Immature natural killer cell (primary cell): ENCODE measurements around the gene MS4A4A. TPM values are rescaled to one million over a fixed set of nuclear protein-coding genes. Genes with fewer than 3 reads are reported as not detected.
"Not testable (repeated sequence)": the region's sequence is repeated elsewhere in the genome, so short reads cannot be mapped to it uniquely, and the experiment has no call there.

Source experiments
- DNase-seq, 3 donors: peaks; one replicate each; pipeline ENCODE4 v3.0.0; 2022; ENCODE audit warnings: mixed read lengths in 1 of 3
- H3K27ac Mint-ChIP-seq, 6 donors: one replicate each; pipeline ENCODE4 v1.8.0; 2020; ENCODE audit warnings: mixed read lengths in 6 of 6, mild to moderate bottlenecking in 5 of 6, inconsistent platforms in 4 of 6, moderate library complexity in 3 of 6
- H3K27me3 Mint-ChIP-seq, 3 donors: one replicate each; pipeline ENCODE4 v1.8.0; 2020 to 2021; ENCODE audit warnings: low read depth in 3 of 3, mild to moderate bottlenecking in 3 of 3, mixed read lengths in 3 of 3, moderate library complexity in 3 of 3, inconsistent platforms in 1 of 3
- H3K36me3 Mint-ChIP-seq, 3 donors: one replicate each; pipeline ENCODE4 v1.8.0; 2020; ENCODE audit warnings: mixed read lengths in 3 of 3, inconsistent platforms in 2 of 3, mild to moderate bottlenecking in 2 of 3
- H3K4me1 Mint-ChIP-seq, 2 donors: one replicate each; pipeline ENCODE4 v1.8.0; 2020; ENCODE audit warnings: inconsistent platforms in 2 of 2, mild to moderate bottlenecking in 2 of 2, mixed read lengths in 2 of 2, moderate library complexity in 1 of 2
- H3K4me3 Mint-ChIP-seq, 5 donors: one replicate each; pipeline ENCODE4 v1.8.0; 2020; ENCODE audit warnings: mild to moderate bottlenecking in 5 of 5, mixed read lengths in 5 of 5, inconsistent platforms in 3 of 5, moderate library complexity in 3 of 5
- H3K9me3 Mint-ChIP-seq, 6 donors: one replicate each; pipeline ENCODE4 v1.8.0; 2020; ENCODE audit warnings: mild to moderate bottlenecking in 6 of 6, mixed read lengths in 6 of 6, inconsistent platforms in 4 of 6, moderate library complexity in 3 of 6
- polyA plus RNA-seq, 3 donors: library from polyadenylated mRNA; unstranded; fragments of 300-500 nt; fragmentation: Illumina TruSeq; gene quantifications; one replicate each; pipeline ENCODE4 v1.2.3, GENCODE V29; 2021

Gene MS4A4A
- polyA plus RNA-seq, 3 donors from 2014 or later, result 0.15 to 3.5 (median 1.3) TPM

DNA sequence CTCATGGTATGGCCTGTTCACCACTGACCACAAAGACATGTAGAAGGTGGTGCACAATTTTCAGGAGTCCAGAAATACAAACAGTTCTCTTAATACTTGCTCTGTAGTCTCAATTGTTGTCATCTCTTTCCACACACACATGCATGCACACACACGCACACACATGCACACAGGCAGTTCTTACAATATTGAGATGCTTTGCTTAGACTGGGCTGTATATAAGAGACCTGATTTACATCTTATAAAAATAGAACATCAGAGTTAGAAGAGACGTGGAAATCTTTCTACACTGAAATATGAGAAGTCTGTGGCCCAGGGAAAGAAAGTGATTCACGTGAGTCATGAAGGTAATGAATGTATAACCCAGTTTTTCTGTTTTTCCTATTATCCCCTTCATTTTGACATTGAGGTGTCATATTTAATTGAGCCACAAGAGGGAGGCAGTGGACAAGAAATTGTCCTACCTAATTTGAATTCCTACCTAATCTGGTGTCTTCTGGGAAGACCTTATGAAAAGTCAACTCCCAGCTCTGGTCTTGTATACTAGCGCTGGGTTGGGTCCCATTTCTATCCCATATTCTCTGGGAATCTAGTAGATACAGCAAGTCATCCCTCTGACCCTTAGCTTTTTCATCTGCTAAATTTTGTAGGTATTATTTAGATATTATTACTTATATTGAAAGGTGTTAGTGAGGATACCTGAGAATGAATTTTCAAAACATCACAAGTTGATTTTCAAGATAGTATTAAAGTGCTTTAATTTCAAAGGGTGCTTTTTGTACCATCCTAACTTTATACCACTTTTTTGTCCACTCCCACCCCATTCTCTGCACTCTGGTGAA lies 14.9 kb upstream of the MS4A4A start:
- Mint-ChIP-seq H3K27ac (no peak overlapping the region), H3K4me3 (no peak overlapping the region), H3K36me3 (no peaks in the 10 kb centered on the region), H3K27me3 (peaks cover 0 to 6% (median 2%) of the 10 kb centered on the region in 3 donors), H3K4me1 (no peaks in the 10 kb centered on the region), H3K9me3 (no peaks in the 10 kb centered on the region)
- peak in 1 of 3 donors; percentile 6 for DNase-seq

DNA sequence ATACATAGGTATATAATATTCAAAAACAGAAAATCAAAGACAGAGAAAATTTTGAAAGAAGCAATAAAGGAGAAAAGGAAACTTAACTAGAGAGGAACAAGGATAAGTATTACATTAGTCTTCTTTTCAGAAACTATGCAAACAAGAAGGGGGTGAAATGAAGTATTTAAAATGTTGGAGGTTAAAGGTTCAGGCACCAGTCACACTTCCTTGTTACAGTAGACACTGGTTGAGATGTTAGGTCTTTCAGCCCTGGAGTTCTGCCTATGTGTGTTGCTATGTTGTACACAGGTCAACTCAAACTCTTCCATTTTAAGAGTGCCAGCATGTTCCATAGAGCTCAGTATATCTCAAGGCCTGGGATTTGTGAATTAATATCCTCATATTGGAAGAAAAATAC lies 6.0 kb upstream of the MS4A4A start:
- Mint-ChIP-seq H3K27ac (no peak overlapping the region), H3K27me3 (peaks cover 7 to 11% (median 7%) of the 10 kb centered on the region in 3 donors), H3K36me3 (no peaks in the 10 kb centered on the region), H3K4me3 (no peak overlapping the region), H3K9me3 (peaks cover 0 to 2% (median 0%) of the 10 kb centered on the region in 6 donors), H3K4me1 (no peaks in the 10 kb centered on the region)
- no peak for DNase-seq

DNA sequence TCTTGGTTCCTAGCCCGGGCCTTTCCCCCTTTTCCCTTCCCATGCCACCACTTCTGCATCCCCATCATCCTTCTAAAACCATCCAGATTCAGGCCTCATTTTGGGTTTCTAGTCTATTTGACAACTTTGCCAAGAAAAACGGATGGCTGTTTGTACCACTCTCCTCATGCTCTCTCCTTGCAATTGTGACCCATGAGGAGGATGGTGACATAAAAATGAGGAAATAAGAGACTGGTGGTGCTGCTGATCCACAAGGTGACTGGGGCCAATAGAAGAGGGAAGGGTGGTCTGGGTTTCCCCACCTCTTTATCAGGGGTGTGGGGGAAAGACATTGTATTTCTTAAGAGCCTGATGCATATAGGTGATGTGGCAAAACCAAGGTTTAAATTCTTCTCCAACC lies 1.0 kb downstream of the MS4A4A start:
- Mint-ChIP-seq H3K4me1 (no peaks in the 10 kb centered on the region), H3K4me3 (no peak overlapping the region), H3K27me3 (peaks cover 0 to 9% (median 2%) of the 10 kb centered on the region in 3 donors), H3K9me3 (no peaks in the 10 kb centered on the region), H3K27ac (no peak overlapping the region), H3K36me3 (no peaks in the 10 kb centered on the region)
- DNase-seq, result no peak

DNA sequence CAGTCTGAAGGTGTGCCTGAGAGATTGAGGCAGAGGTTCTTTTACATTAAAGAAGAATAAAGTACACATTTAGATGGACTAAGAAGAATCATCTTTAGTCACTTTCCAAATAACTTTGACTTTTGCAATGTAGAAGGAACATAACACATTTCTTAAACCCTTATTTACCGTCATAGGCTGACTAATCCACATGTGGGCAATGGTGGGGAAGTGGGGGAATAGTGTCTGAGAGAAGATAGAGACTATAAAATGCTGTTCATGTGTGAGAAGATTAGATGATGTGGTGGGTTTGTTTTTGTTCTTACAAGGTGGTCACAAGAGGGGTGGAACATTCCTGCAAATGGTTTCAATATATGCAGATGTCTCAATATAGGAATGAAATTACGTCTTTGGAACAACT lies 1.8 kb downstream of the MS4A4A start:
- Mint-ChIP-seq H3K27ac (no peak overlapping the region), H3K27me3 (peaks cover 0 to 9% (median 2%) of the 10 kb centered on the region in 3 donors), H3K4me3 (no peak overlapping the region), H3K9me3 (no peaks in the 10 kb centered on the region), H3K4me1 (no peaks in the 10 kb centered on the region), H3K36me3 (no peaks in the 10 kb centered on the region)
- DNase-seq, result no peak

DNA sequence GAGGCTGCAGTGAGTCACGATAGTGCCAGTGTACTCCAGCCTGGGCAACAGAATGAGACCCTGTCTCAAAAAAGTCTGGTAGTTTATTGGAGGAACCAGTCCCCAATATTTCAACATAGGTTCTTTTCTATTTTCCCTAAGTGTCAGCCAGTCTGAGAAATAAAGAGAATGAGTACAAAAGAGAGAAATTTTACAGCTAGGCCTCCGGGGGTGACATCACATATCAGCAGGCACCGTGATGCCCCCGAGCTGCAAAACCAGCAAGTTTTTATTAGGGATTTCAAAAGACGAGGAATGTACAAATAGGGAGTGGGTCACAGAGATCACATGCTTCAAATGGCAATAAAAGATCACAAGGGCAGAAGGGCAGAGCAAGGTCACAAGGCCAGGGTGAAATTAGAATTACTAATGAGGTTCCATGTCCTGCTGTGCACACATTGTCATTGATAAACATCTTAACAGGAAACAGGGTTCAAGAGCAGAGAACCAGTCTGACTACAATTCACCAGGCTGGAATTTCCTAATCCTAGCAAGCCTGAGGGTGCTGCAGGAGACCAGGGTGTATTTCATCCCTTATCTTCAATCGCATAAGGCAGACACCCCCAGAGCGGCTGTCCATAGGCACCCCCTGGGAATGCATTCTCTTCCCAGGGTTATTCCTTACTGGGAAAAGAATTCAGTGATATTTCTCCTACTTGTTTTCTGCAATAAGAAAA lies 5.1 kb downstream of the MS4A4A start:
- H3K4me3 Mint-ChIP-seq, H3K4me1 Mint-ChIP-seq, H3K36me3 Mint-ChIP-seq, H3K27ac Mint-ChIP-seq, H3K9me3 Mint-ChIP-seq, DNase-seq, H3K27me3 Mint-ChIP-seq: not testable (repeated sequence)

DNA sequence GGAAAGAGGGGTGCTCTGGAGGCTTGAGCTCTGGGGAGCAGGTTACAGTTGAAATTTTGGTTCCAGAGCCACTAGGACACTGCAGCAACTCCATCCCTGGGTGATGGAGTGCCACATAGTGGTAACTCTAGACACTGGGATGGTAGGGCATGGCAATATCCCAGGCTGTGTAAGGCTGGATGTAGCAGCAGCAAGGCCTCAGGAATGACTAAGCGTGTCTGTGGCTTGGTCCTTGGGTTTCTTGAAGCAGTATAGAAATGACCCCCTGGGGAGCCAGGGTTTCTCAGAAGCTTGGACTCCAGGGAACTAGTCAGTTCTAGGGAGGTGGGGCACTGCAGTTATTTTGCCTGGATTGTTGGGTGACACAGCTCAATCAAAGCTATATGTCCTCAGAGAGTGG lies 8.1 kb downstream of the MS4A4A start:
- H3K4me1 Mint-ChIP-seq, result no peaks in the 10 kb centered on the region
- peaks cover 0 to 2% (median 0%) of the 10 kb centered on the region in 3 donors for H3K27me3 Mint-ChIP-seq
- H3K4me3 Mint-ChIP-seq, result no peak overlapping the region
- no peak for DNase-seq
- no peak overlapping the region for H3K27ac Mint-ChIP-seq
- H3K36me3 Mint-ChIP-seq, result no peaks in the 10 kb centered on the region
- H3K9me3 Mint-ChIP-seq, result peaks cover 0 to 2% (median 0%) of the 10 kb centered on the region in 6 donors

DNA sequence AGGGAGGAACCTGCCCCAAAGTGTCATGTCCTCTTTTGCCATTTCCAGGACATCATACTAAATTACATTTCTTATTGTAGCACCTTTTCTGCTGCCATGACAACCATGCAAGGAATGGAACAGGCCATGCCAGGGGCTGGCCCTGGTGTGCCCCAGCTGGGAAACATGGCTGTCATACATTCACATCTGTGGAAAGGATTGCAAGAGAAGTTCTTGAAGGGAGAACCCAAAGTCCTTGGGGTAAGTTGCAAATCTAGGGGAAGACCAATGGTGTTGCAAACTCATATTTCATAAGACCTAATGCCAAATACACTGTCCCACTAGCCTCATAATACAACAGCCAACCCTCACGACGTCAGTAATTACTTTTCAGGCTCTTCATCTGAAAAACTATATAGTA lies 11.7 kb downstream of the MS4A4A start:
- no peak for DNase-seq
- Mint-ChIP-seq H3K4me1 (no peaks in the 10 kb centered on the region), H3K36me3 (no peaks in the 10 kb centered on the region), H3K27ac (no peak overlapping the region), H3K4me3 (no peak overlapping the region), H3K27me3 (peaks cover 0 to 2% (median 0%) of the 10 kb centered on the region in 3 donors), H3K9me3 (peaks cover 0 to 2% (median 0%) of the 10 kb centered on the region in 6 donors)

DNA sequence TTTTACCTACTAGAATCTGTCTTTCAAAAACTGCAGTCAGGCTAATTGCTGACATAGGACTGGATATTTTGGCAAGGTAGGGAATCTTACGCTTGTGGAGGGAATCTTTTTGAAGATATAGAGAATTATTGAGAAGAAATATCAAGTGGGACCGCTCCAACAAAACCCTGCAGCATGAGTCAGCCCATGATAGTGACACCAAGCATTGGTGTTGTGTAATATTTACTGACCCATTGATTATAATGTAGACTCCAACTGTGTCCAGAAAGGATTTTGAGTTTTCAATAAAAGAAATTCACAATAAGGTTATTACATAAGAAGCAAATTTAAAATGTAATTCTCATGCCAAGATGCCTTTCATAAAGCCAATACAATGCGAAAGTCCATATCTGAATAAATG lies 20.7 kb downstream of the MS4A4A start:
- DNase-seq, result no peak
- Mint-ChIP-seq H3K4me3 (no peak overlapping the region), H3K27me3 (peaks cover 2 to 4% (median 3%) of the 10 kb centered on the region in 3 donors)

DNA sequence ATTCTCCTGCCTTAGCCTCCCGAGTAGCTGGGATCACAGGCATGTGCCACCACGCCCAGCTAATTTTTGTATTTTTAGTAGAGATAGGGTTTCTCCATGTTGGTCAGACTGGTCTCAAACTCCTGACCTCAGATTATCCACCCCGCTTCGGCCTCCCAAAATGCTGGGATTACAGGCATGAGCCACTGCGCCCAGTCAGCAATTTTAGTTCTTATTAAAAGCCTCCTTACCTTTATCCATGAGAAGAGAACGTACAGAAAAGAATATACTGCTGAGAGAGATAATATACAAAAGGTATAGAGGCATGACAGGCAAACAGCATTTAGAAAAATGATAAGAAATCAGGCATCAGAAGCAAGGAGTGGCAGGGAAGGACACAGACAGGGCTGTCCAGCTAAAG lies 21.4 kb downstream of the MS4A4A start:
- not testable (repeated sequence) for H3K9me3 Mint-ChIP-seq, H3K36me3 Mint-ChIP-seq, H3K27ac Mint-ChIP-seq, H3K4me1 Mint-ChIP-seq, H3K4me3 Mint-ChIP-seq, H3K27me3 Mint-ChIP-seq, DNase-seq

More for the DNA sequence above, 20.7 kb downstream of the MS4A4A start:
- Mint-ChIP-seq H3K27ac (no peak overlapping the region), H3K9me3 (no peaks in the 10 kb centered on the region), H3K4me1 (no peaks in the 10 kb centered on the region), H3K36me3 (no peaks in the 10 kb centered on the region)

DNA sequence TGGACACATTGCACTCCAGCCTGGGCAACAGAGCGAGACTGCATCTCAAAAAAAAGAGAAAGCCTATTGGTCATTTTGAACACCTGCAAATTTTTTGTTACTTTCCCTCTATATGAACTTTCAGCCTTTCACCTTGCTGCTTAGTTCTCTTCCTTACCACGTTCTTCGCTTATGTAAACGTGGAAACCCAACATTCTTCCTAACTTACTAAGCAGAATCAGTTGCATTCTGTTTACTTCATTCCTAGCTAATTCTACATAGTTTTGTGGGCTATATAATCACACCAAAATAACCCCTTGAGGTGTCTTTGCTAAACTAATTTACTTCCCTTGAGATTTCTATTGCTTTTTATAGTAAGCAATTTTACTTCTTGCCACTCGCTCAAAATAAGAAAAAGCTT lies 23.2 kb downstream of the MS4A4A start:
- no peak for DNase-seq
- H3K27ac Mint-ChIP-seq, result no peak overlapping the region
- no peaks in the 10 kb centered on the region for H3K36me3 Mint-ChIP-seq
- peaks cover 2 to 4% (median 4%) of the 10 kb centered on the region in 3 donors for H3K27me3 Mint-ChIP-seq
- H3K4me3 Mint-ChIP-seq, result no peak overlapping the region
- H3K9me3 Mint-ChIP-seq, result no peaks in the 10 kb centered on the region
- no peaks in the 10 kb centered on the region for H3K4me1 Mint-ChIP-seq

DNA sequence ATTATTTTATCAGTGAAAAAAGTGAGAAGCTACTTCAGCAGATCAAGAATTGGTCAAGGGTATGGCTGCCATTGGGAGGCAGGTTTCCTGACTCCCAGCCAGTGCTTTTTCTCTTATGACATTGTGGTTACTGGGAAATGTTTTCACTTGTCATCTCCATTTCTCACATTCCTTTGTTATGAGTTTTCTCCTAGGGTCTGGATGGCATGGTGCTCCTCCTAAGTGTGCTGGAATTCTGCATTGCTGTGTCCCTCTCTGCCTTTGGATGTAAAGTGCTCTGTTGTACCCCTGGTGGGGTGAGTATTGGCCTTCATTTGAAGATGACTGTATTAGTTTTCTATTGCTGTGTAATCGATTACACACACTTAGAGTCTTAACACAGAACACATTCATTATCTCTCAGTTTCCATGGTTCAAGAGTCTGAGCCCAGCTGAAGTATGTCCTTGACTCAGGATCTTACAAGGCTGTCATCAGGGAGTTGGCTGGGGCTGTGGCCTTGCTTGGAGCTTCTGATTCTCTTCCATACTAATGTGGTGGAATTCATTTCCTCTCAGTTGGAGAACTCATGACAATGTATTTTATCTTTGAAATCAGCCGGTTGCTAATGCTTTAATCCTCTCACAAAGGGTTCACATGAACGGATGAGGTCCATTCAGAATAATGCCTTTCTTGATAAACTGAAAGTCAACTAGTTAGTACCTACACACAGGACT lies 25.6 kb downstream of the MS4A4A start:
- H3K36me3 Mint-ChIP-seq, result no peaks in the 10 kb centered on the region
- H3K4me3 Mint-ChIP-seq, result no peak overlapping the region
- peaks cover 1 to 4% (median 2%) of the 10 kb centered on the region in 3 donors for H3K27me3 Mint-ChIP-seq
- DNase-seq, result no peak
- H3K9me3 Mint-ChIP-seq, result no peaks in the 10 kb centered on the region
- H3K4me1 Mint-ChIP-seq, result no peaks in the 10 kb centered on the region
- H3K27ac Mint-ChIP-seq, result no peak overlapping the region

DNA sequence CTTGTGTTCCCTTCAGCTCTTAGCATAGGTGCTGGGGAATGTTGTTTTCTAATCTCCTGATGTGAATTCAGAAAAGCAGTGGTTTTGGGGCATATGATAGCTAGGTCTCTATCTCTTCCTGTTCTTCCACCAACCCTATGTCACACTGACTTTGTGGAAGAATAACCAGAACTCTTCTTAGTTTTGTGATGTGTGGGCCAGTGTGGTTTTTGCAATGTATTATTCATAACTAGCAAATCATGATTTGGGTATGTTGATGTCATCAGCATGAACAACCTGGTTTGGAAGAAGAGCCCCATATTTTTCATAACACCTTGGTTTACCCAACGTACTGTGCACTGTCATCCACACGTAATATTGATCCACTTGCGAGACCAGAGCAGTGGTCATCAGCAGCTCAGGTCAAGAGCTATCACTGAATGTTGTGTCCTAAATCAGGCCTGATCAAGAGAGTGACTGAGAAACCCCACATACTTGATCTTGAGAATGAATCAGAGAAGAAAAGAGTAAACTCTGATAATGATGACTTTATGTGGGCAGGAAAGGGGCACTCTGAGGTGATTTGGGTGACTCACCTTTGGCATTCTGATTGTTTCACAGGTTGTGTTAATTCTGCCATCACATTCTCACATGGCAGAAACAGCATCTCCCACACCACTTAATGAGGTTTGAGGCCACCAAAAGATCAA lies 27.2 kb downstream of the MS4A4A start:
- H3K36me3 Mint-ChIP-seq, result no peaks in the 10 kb centered on the region
- no peak for DNase-seq
- H3K4me1 Mint-ChIP-seq, result no peaks in the 10 kb centered on the region
- no peak overlapping the region for H3K4me3 Mint-ChIP-seq
- H3K9me3 Mint-ChIP-seq, result no peaks in the 10 kb centered on the region
- peaks cover 0 to 4% (median 2%) of the 10 kb centered on the region in 3 donors for H3K27me3 Mint-ChIP-seq
- no peak overlapping the region for H3K27ac Mint-ChIP-seq

DNA sequence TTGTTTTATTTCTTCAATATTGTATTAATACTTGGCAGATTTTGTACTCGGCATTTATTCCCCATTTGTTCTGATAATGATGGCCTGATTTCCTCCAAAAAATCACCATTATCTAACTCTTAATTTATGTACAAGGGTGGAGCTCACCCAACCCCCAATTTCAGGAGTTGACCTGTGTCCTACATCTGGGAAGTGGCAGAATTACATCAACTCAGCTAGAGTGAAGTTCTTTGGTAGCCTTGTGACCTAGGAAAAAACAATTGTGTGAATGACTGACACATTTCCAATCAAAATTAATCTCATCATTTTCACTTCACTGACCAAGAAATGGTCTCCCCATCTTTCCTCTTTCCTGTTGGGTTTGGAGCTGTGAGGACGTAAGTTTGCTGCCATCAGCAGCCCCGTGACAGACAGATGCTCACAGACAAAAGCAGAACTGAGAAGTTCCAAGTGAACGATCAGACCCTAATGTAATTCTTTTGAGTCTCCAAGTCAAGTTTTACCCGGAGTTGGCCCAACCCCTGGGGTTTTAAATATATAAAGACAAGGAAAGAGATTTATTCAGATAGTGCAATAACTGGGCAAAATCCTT lies 30.0 kb downstream of the MS4A4A start:
- Mint-ChIP-seq H3K27me3 (peaks cover 2 to 4% (median 4%) of the 10 kb centered on the region in 3 donors), H3K9me3 (no peaks in the 10 kb centered on the region), H3K27ac (no peak overlapping the region), H3K4me3 (no peak overlapping the region), H3K36me3 (no peaks in the 10 kb centered on the region), H3K4me1 (no peaks in the 10 kb centered on the region)
- DNase-seq, result no peak
